HG02885 (cell line): ENCODE measurements around the gene VGLL4.

Experiments used
- ATAC-seq: cut with Tn5 transposase; IDR thresholded peaks from one replicate; pipeline ENCODE4 v1.9.1; 2021; ENCODE audit warnings: mild to moderate bottlenecking; ENCODE audit not compliant: unreplicated experiment, poor library complexity

Gene VGLL4

DNA sequence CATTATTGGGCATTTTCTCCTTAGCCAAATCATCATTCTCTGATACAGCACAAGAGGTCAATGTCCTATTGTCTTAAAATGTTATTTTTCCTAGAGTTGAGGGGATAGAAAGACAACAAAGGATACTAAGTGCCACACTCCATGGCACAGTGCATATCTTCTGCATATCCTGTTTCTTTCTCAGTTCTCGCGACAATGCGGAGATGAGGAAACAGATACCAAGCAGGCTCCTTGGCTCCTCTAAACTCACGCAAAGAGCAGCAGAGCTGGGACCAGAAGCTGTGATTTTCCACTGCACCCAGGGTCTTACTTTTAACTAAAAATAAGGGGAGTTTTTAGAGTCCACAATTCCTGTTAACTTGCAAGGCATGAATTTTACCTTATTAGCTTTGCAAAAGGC lies 10.5 kb upstream of the VGLL4 start:
- no peak for ATAC-seq

DNA sequence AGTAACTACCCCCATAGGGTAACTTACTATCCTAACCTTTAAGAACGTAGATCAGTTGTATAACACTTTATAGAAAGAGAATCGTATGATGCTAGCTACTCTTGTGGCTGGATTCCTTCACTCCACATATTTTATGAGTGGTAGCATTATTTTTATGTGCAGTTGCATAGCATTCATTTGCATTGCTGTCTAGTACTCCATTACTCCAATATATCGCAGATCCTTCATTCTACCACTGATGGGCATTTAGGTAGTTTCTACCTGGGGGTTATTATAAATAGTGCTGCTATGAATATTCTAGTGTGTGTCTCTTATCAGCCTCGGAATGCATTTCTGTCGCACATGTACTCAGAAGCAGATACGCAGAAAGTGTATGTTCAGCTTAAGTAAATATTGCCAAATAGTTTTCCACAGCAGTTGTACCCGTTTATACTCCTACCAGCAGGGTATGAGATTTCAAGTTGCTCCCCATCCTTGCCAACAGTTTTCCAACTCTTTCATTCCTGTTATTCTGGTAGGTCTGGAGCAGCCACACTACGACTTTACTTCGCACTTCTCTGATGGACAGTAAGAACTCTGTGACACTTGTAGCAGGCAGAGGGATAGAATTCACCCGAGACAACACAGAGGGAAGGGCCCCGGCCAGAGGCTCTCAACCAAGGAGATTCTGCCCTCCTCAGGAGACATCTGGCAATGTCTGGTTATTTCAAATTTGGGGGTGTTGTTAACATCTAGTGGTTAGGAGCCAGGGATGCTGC lies 9.8 kb upstream of the VGLL4 start:
- no peak for ATAC-seq

DNA sequence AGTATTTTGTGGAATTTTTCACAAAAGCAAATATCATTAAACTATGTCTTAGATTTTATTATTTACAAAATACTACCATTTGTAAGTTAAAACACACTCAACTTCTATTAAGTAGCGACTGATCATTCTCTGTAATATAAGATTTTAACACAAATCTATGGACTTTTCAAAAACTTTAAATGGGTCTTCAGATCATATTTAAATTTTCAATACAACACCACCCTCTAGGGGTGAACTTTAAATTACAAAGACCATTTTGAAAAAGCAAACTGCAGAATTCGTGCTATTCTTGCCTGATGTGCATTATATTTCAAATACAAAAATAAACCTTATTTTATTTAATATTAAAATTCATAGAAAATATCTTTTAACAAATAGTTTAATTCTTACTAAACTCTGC lies 8.2 kb upstream of the VGLL4 start:
- no peak for ATAC-seq

DNA sequence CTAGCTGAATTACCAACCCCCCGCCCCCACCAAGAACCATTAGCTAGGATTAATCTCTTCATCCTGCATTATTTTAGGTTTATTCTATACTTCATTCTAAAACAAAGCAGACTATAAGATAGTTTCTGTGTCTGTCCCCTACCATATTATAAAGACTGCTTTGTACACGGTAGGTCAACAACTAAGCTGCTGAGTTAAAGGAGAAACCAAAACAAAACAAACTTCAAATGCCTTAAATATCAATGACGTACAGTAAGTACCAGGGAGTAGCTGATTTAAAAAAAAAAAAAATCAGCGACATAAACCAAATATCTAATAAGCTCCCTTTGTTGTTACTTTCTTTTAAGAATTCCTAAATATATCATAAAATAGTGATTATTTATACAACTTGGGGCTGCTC lies 7.8 kb upstream of the VGLL4 start:
- ATAC-seq, result no peak

DNA sequence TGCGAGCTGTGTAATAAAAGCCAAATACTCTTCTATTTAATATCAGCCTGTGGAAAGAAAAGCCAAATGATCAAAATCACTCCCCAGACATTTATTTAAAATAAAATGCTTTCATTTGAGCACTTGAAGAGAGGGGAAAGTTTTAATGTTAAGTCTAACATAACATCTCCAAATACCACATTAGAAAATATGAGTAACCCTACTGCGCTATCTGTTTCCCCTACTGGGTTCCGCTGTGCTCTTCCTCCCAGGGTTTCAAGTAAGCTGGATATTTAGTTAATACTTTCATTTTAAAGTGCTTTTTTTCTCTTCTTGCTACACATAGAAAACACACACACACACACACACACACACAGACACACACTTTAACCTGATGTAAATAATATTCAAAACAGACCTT lies 6.7 kb upstream of the VGLL4 start:
- no peak for ATAC-seq

DNA sequence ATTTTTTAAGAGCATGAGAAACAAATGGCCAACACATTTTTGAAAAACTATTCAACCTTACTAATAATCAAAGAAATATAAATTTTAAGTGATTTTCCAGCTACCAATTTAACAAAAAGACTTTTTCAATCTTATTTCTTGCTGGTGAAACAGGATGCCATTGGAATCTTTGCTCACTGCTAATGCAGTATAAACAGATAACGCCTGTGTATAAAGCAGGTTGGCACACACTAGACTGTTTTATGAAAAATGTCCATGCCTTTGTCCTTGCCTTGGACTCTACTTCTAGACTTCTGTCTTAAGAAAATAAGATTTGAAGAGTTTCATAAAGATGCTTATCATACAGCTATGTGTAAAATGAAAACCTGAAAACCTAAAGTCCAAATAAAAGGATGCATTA lies 5.0 kb upstream of the VGLL4 start:
- no peak for ATAC-seq

DNA sequence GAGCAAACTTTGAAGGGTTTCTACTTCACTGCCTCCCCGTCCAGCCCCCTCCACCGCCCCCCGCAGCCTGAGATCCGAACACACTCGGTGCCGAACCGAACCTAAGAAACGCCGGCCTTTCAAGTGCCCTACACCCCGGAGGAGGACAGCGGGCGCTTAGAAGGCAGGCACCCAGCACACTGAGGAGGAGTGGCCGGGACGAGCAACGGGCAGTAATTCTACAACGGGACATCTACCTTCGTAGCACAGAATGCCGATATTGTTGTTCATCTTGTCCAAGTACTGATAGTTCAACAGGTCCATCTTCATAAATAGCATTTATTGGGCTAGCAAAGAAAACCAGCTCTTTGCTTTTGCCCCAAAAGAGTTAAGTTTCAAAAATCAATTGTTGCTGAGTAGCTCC lies 513 bp downstream of the VGLL4 start:
- ATAC-seq, result no peak

DNA sequence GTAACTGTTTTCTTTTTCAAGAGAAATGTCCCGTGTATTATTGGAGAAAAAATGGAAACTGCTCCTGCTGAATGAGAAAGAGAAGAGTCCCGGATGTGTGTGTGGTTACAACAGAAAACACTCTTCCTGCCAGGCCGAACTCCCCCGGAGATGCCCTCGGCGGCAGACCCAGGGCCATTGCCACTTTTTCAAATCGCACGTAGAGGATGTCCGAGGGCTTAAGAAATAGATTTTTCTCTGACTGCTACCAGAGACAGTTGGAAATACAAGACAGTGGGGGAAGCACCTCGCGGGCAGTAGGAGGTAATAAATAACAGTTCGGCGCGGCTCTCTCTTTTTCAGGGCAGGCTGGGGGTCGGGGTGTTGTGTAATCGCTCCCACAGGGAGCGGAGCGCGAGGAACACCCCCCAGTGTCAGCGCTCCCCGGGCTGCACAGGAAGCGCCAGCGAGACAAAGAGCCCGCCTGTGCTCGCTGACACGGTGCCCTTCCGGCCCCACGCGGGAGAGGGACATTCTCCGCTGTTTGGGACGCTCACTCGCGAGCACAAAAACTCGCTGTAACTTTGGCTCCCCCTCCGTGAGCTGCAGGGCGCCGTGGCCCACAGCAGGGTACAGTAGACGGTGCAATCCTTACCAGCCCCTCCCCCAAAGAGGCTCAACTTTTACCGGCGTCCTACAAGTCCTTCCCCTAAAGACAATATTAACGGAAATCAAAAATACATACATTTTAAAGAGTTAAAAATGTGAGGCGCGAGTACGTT lies 1.1 kb downstream of the VGLL4 start:
- ATAC-seq, result peak; percentile 66

DNA sequence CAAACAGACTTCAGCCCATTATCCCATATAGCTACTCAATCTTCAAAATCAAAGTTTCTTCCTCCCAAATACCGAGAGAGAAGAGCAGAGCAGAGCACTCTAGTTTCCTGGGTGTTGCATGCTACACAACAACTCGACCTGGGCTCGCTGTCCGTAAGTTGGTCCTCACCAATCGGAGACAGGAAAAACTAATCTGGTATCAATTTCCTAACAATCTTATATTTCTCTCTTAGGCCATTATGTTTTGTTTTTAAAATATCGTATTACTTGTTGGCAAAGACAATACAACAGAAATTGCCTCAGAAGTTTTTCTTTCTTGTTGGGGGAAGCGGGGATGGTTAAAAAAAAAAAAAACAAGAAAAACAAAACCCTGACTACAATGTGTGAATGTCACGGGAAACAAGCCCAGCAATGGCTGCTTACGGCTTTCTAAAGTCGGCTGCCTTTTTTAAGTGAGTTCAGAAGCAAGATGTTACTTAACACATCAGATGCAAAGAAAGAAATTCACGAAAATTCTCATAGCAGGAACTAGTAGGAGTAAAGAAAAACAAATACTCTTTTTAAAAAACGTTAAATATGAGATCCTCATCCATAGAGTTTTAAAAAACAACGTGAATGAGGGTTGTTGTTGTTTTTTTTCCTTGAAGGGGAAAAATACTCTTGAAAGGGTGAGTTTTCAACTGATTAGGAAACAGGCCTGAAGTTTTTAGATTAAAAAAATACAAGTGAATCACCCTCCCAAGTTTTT lies 1.9 kb downstream of the VGLL4 start:
- no peak for ATAC-seq

DNA sequence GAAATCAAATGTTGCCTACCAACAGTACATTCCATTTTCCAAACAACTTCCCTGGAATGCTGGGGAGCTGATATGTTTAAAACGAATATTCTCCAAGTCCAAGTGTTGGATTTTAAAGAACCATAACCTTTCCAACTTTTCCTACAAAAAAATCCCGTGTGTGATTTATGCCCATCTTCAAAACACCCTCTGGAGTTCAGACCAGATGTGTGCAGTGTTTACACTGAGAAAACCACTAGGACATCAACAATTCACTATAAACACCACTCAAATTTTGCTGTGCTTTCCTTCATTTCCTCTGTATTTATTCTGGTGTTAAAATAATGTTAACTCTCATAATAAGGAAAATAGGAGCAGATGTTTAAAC lies 2.4 kb downstream of the VGLL4 start:
- no peak for ATAC-seq

DNA sequence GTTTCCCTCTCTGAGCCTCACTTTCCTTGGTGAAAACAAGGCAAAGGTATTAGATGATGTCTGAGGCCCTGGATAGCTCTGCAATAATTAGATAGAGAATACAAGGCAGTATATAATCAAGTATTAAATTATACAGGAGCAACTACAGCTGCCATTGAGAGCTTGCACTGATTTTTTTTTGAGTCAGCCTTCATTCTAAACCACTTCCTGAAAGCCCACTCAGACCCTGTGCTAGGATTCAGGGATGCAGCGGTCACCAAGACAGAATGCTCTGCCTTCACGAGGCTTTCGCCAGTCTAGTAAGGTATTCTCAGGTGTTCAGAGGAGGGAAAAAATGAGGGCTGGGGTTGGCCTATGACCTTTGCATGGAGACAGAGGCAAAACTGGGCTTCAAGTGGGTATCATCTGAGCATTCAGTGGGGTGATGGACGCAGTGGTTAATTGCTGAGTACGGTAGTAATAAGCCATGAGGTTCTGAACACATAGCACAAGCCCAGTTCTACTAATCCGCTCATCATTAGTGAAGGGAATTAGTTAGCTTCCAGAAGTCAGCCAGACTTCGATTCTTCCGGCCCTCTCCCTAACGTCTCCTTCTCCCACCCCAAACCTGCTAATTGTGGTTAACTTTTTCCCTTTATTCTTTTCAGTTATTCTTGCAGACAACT lies 3.6 kb downstream of the VGLL4 start:
- ATAC-seq, result no peak

DNA sequence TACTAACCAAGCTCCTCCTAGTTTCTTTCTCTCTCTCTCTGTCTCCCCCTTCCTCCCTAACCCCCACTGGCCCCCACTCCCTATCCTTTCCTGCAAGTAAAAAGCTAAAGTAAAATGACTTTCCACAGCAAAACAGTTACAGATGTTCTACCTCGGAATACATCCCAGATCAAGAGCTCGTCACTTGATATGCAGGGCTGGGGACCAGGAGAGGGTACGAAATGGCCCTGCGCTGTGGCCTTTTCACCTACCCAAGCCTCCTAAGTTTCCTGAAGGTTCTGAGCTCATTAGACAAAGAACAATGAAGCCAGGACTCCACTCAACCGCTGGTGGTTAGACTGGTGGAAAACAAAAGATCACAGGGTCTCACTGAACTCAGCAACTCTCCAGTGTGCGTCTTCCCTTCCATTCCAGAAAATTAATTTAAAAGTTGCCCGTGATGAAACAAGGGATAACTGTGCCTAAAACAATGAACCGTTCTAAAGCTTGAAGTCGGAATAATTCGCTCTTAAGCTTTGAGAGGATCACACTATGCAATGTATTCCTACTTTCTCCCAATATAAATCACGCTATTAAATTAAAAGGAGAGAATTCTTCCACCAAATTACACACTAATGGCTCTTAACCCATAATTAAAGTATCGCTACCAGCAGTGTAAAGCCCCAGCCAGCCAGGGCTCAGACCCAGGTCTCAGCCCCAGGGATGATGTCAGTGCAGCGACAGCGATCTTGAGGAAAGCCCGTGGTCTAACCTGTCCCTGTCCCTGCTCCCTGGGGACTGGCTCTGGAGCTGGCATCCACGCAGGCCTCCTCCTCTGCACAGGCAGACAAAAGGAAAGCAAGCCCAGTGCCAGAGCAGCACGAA lies 5.0 kb downstream of the VGLL4 start:
- no peak for ATAC-seq

DNA sequence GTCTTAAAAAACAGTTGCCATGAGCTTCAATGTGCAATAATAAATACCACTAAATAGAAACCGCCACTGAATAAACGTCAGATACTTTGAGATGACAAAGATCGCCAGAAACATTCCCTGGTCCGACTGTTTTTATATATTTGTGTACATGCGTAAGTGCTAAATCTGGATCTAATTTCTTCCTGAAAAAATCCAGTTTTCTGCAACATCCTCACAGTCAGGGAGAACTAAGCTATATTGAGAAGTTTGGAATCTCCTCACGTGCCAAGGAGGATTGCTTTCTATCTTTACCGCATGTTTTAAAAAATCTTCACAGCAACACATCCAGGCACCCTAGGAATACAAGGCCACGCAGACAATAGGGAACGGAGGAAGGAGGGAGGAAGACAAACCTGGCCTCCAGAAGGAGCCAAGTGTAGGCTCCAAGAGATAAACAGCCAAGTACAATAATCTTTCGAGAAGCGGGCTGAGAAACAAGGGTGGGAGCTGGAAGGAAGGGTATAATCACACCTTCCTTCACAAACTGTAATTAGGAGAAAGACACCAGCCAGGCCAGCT lies 5.7 kb downstream of the VGLL4 start:
- no peak for ATAC-seq

DNA sequence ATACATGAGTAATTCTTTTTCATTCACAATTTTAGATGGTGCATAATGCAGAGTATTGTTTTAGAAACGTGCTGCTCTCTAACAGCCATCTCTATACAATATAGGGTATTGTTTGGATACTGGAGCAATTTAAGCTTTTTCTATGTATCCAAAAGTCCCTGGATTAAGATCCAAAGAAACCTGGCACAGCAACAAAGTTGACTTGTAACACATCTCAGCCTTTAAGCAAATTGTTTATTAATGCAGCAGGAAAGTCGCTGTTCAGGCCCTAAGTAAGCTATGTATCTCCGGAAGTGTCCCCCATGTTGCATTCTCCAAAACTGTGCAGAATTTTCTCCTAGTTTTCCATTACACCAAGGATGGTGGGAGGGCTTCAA lies 7.3 kb downstream of the VGLL4 start:
- no peak for ATAC-seq

DNA sequence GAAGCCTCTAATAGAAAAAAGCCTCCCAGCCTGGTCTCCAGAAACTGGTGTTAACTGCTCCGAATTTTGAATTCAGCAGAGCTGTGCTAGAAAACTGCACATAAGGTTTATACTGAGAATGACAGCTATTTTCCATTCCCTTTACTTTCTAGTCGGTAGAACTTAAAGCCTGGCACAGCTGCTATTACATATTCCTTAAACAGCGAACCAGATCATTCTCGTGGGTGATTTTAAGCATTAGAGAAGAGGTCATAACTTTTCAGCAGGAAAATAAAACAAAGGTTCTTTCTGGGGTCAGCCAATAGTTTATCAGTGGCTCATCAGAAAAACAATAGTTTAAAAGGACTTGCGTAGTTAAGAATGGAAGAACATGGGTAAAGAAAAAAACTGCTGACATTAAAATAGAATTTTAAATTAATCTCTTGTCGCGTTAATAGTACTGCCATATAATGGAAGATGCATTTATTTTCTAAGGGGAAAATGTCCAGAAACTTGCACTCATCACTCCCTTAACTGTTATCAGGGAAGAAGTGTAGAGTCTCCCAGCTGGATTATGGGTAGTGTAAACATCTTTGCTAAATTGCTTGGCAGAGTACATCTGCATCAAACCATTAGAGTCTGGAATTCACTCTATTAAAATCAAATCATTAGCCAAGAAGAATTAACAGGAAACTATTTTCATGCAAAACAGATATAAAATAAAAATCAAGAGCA lies 7.9 kb downstream of the VGLL4 start:
- ATAC-seq, result no peak

DNA sequence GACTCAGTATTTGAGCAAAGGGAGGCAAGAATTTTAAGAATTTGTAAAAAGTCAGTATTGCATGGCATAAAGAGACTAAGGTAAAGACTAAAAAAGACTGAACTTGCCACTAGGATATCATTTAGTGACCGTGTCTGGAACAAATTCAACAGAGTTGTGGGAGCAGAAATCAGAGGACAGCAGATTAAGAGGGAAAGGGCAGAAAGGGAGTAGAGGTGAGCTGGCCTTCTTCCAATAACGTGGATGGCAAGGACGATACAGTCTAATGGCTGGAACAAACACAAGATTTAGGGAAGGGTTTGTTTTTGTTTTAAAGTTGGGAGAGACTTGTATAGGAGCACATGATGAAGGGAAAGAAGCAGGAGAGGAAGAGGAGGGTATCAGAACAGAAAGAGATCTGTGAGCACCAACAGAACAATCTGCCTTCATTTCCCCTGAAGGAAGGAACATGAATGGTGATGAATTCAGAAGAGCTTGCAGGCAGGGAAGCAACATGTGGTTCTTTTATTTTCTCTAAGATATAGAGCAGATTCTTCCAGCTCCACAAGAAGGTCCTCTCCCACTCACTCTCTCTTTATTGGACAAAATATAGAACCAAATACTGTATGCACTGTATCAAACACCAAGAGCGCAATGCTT lies 8.6 kb downstream of the VGLL4 start:
- no peak for ATAC-seq

DNA sequence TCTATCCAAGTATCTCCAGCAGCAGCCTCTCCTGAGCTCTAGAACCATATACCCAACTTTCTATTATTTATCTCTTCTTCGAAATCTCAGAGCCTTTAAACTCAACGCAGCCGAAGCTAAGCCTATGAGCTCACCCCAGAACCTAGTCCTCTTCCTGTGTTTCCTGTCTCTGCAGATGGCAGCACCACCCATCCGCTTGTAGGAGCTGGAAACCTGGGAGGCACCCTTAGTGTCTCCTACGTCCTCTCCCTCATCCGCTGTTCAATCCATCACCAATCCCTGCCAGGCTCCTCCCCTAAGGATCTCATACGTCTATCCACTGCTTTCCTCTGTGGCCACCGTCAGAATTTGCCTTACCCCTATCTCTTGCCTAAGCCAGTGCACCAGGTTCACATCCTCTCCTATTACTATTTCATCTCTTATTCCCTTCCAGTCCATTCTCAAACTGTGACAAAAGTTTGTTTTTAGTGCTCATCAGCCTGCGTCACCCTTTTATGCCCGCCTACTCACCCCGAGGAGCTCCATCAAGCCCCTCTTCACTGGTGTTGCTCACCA lies 9.6 kb downstream of the VGLL4 start:
- ATAC-seq, result no peak

DNA sequence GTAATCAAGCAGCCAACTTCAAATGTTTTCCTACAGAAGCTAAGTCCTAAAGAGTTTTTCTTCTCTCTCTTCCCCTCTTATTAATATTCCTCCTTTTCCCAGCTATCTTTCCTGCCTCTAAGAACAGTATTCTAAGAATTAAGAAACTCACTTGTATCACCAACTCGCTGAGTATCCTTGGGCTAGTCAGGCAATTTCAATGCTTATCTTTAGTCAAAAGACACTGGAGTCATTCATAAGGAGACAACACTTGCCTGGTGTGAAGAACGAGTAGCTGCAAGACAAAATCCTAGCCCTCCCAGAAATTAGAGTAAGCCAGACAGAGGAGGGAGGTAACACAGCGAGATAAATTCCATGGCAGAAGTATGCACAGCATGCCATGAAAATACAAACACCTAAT lies 10.7 kb downstream of the VGLL4 start:
- no peak for ATAC-seq
